SU-DHL-6 (cell line): ENCODE measurements around the gene SLC22A8.
A peak's percentile ranks its signal among the peaks of the same experiment; 100 is the strongest.

Experiments
- H2AFZ ChIP-seq: fragments of 200-600 bp; sonication (generic); 2 replicates; pipeline ENCODE4 v1.6.1; 2014; ENCODE audit warnings: low read depth, mild to moderate bottlenecking, moderate library complexity, mixed read lengths, antibody characterized with exemption, low read length; ENCODE audit not compliant: severe bottlenecking
- H3F3A ChIP-seq: fragments of 200-600 bp; shearing (Covaris generic); 2 replicates; pipeline ENCODE4 v1.6.0; 2016; ENCODE audit warnings: antibody characterized with exemption, mild to moderate bottlenecking; ENCODE audit not compliant: insufficient read depth
- H3K27ac ChIP-seq: fragments of 200-600 bp; sonication (generic); 2 replicates; pipeline ENCODE4 v1.5.1; 2016; ENCODE audit warnings: low read depth, mild to moderate bottlenecking, low read length, moderate library complexity, mixed read lengths
- H3K27me3 ChIP-seq: fragments of 200-600 bp; sonication (generic), shearing (Covaris generic); 2 replicates; pipeline ENCODE4 v1.6.0; 2014; ENCODE audit warnings: mild to moderate bottlenecking, low read length
- H3K36me3 ChIP-seq: fragments of 200-600 bp; sonication (generic); 2 replicates; pipeline ENCODE4 v1.6.1; 2014; ENCODE audit warnings: mild to moderate bottlenecking, low read length, mixed read lengths
- H3K4me2 ChIP-seq: fragments of 300-600, 200-600 bp; shearing (Covaris generic), sonication (generic); 2 replicates; pipeline ENCODE4 v1.6.0; 2014; ENCODE audit warnings: low read length, low read depth, mild to moderate bottlenecking; ENCODE audit not compliant: poor library complexity, severe bottlenecking
- H3K4me3 ChIP-seq: fragments of 200-600 bp; sonication (generic); 2 replicates; pipeline ENCODE4 v1.5.1; 2014; ENCODE audit warnings: antibody characterized with exemption, low read length, mild to moderate bottlenecking, mixed read lengths; ENCODE audit not compliant: insufficient read depth, poor library complexity, severe bottlenecking
- H3K79me2 ChIP-seq: fragments of 200-600 bp; sonication (generic); 2 replicates; pipeline ENCODE4 v1.6.1; 2014; ENCODE audit warnings: mild to moderate bottlenecking, low read length, moderate library complexity; ENCODE audit not compliant: insufficient read depth
- H3K9ac ChIP-seq: fragments of 200-600 bp; sonication (generic); 2 replicates; pipeline ENCODE4 v1.7.0; 2014; ENCODE audit warnings: mild to moderate bottlenecking, low read length
- H3K9me2 ChIP-seq: fragments of 200-600 bp; sonication (generic); replicated peaks from 2 replicates; pipeline ENCODE4 v1.6.1; 2014; ENCODE audit warnings: low read length; ENCODE audit not compliant: insufficient read depth
- H3K9me3 ChIP-seq: fragments of 200-600 bp; sonication (generic); 2 replicates; pipeline ENCODE4 v1.6.1; 2014; ENCODE audit warnings: low read length, mixed read lengths; ENCODE audit not compliant: insufficient read depth
- H4K20me1 ChIP-seq: fragments of 200-600 bp; sonication (generic); 2 replicates; pipeline ENCODE4 v1.6.1; 2014; ENCODE audit warnings: low read depth, mild to moderate bottlenecking, antibody characterized with exemption, low read length, moderate library complexity, mixed read lengths
- EZH2phosphoT487 ChIP-seq: fragments of 200-600 bp; sonication (generic), shearing (Covaris generic); conservative IDR thresholded peaks from 2 replicates; pipeline ENCODE4 v1.6.1; 2018; ENCODE audit warnings: mild to moderate bottlenecking, antibody characterized with exemption, low read length, moderate library complexity, mixed read lengths
- TF ChIP-seq, protein P1 (sequence below): fragments of 200-600 bp; sonication (generic); IDR thresholded peaks from one replicate; pipeline ENCODE4 v1.5.1; 2017; ENCODE audit warnings: antibody characterized with exemption, mild to moderate bottlenecking, low read length, moderate library complexity; ENCODE audit not compliant: insufficient read depth, poor library complexity, severe bottlenecking

The SLC22A8 gene

GRCh38 chr11:62976109-62976508, 39.5 kb downstream of the SLC22A8 start:
- Histone ChIP-seq H3K4me2 (no peak overlapping the region), H3K27me3 (no peaks in the 10 kb centered on the region), H3K27ac (no peak overlapping the region), H3K9me2 (no peaks in the 10 kb centered on the region), H3K9ac (no peak overlapping the region), H2AFZ (no peak overlapping the region), H3K36me3 (no peaks in the 10 kb centered on the region), H3K4me3 (no peak overlapping the region), H3K9me3 (no peaks in the 10 kb centered on the region), H3K79me2 (no peaks in the 10 kb centered on the region), H3F3A (no peaks in the 10 kb centered on the region), H4K20me1 (no peaks in the 10 kb centered on the region)
- TF ChIP-seq, protein P1, sequence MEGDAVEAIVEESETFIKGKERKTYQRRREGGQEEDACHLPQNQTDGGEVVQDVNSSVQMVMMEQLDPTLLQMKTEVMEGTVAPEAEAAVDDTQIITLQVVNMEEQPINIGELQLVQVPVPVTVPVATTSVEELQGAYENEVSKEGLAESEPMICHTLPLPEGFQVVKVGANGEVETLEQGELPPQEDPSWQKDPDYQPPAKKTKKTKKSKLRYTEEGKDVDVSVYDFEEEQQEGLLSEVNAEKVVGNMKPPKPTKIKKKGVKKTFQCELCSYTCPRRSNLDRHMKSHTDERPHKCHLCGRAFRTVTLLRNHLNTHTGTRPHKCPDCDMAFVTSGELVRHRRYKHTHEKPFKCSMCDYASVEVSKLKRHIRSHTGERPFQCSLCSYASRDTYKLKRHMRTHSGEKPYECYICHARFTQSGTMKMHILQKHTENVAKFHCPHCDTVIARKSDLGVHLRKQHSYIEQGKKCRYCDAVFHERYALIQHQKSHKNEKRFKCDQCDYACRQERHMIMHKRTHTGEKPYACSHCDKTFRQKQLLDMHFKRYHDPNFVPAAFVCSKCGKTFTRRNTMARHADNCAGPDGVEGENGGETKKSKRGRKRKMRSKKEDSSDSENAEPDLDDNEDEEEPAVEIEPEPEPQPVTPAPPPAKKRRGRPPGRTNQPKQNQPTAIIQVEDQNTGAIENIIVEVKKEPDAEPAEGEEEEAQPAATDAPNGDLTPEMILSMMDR, result no peak
- no peak for TF ChIP-seq EZH2phosphoT487

DNA sequence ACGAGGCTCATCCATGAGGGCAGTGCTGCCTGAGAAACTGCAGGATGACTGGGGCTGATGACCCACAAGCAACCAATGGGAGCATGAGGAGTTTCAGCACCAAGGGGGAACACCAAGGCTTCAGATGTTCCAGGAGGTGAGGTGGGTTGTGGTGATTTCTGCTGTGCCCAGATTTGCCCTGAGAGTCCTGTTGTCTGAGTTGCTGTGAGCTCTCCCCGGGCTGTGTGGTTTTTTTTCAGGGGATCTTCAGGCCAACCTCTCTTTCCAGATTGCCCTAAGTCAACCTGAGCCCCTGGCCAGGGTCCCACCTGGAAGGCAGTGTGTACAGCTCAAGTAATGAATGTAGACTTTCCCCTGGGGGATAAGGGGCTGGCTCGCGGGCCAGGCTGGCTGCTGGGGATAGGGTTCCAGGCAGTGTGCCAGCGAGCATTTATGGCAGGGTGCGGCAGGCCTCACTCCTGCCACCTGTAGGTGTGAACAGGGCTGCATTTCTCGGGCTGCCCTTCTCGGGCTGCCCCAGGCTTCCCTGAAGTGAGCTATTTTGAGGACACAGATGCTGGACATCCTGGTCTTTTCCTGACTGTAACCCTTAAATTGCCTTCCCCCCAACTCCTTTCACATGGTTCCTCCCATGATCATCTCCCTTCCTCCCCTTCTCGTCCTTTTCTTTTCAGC, 40.7 kb downstream of the SLC22A8 start:
- no peaks in the 10 kb centered on the region for H3K9me3 ChIP-seq
- H3K9ac ChIP-seq, result no peak overlapping the region
- no peaks in the 10 kb centered on the region for H3K36me3 ChIP-seq
- H4K20me1 ChIP-seq, result no peaks in the 10 kb centered on the region
- H3K9me2 ChIP-seq, result no peaks in the 10 kb centered on the region
- no peak overlapping the region for H3K27ac ChIP-seq
- no peak for TF ChIP-seq EZH2phosphoT487
- TF ChIP-seq, protein P1, result peak; percentile 47
- no peaks in the 10 kb centered on the region for H3F3A ChIP-seq
- no peak overlapping the region for H2AFZ ChIP-seq
- no peak overlapping the region for H3K4me3 ChIP-seq
- H3K79me2 ChIP-seq, result no peaks in the 10 kb centered on the region
- H3K4me2 ChIP-seq, result no peak overlapping the region
- no peaks in the 10 kb centered on the region for H3K27me3 ChIP-seq

DNA sequence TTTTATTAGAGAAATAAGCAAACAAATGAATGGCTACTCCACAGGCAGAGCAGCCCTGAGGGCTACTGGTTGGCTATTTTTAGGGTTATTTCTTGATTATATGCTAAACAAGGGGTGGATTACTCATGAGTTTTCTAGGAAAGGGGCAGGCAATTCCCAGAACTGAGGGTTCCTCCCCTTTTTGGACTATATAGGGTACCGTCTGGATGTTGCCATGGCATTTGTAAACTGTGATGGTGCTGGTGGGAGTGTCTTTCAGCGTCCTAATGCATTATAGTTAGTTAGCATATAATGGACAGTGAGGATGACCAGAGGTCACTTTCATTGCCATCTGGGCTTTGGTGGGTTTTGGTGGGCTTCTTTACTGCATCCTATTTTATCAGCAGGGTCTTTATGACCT, 50.1 kb downstream of the SLC22A8 start:
- no peak for TF ChIP-seq EZH2phosphoT487
- TF ChIP-seq, protein P1, result no peak
- H3K27ac ChIP-seq, result no peak overlapping the region
- no peaks in the 10 kb centered on the region for H3K27me3 ChIP-seq

DNA sequence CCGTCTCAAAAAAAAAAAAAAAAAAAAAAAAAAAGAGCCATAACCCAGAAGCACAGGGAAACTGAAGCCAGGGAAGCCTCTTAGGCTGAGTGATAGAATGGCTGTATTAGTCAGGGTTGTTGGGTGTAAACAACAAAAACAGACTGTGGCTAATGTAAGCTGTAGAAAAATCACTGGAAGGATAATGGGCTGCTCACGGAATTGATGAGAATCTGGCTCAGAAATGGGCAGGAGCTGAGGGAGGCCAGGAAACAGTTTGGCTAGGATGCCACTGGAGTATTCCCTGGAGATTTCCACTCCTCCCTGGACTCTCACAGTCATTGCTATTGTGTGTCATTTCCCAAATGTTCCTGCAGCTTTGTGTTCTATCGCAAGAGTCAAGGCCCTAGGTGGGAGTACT, 53.2 kb downstream of the SLC22A8 start:
- Histone ChIP-seq H2AFZ (no peak overlapping the region), H3K9me3 (no peaks in the 10 kb centered on the region), H3K4me2 (no peak overlapping the region), H3K27ac (no peak overlapping the region), H3K27me3 (no peaks in the 10 kb centered on the region), H3K9ac (no peak overlapping the region), H3F3A (no peaks in the 10 kb centered on the region), H3K79me2 (no peaks in the 10 kb centered on the region), H3K36me3 (no peaks in the 10 kb centered on the region), H3K9me2 (no peaks in the 10 kb centered on the region), H3K4me3 (no peak overlapping the region), H4K20me1 (no peaks in the 10 kb centered on the region)
- no peak for TF ChIP-seq EZH2phosphoT487
- TF ChIP-seq, protein P1, result no peak

More for the DNA sequence above, 50.1 kb downstream of the SLC22A8 start:
- Histone ChIP-seq H3F3A (no peaks in the 10 kb centered on the region), H2AFZ (no peak overlapping the region), H3K4me3 (no peak overlapping the region), H3K9me2 (no peaks in the 10 kb centered on the region), H3K4me2 (no peak overlapping the region), H3K9ac (no peak overlapping the region), H3K79me2 (no peaks in the 10 kb centered on the region), H4K20me1 (no peaks in the 10 kb centered on the region), H3K36me3 (no peaks in the 10 kb centered on the region), H3K9me3 (no peaks in the 10 kb centered on the region)
